Measurements from ENCODE around the gene ISYNA1. TPM values are rescaled to one million over a fixed set of nuclear protein-coding genes. Genes with fewer than 3 reads are reported as not detected.
"Not testable (repeated sequence)": the region's sequence is repeated elsewhere in the genome, so short reads cannot be mapped to it uniquely, and the experiment has no call there.

The ISYNA1 gene
- total RNA-seq, 1 donor from 2014 or later, result 208 TPM

DNA sequence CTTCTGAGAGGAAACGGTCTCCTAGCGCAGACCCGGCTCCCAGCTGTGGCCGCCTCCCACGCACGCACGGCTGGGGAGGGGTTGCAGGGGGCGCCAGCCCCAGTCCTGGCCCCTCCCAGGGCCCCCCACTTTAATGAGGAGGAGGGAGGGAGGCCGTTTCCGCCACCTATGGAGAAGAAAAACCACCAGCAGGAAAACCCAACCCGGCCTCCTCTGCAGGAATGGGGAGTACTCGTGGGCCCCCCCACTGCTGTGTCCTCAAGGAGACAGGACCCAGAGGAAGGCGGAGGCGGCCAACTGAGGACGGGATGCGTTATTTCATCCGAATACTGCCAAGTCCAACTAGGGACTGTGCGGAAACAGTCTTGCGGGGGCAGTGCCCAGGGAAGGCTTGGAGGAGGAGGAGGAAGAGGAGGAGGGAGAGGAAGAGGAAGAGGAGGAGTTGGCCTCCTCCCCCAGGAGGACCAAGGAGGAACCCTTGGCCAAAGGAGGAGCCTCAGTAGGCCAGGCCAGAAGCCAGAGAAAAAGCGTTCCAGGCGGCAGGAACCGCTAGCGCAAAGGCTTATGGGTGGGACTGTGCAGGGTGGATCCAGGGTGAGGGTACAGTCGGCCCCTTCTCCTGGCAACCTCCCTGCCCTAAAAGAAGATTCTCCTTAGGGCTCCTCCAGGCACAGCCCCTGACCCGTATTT, 22.6 kb downstream of the ISYNA1 start:
- H3K4me1 Mint-ChIP-seq (ENCODE audit: low read depth), result peaks cover 41% of the 10 kb centered on the region
- H3K27me3 Mint-ChIP-seq (ENCODE audit: low read depth), result no peaks in the 10 kb centered on the region
- TF ChIP-seq, protein P1, sequence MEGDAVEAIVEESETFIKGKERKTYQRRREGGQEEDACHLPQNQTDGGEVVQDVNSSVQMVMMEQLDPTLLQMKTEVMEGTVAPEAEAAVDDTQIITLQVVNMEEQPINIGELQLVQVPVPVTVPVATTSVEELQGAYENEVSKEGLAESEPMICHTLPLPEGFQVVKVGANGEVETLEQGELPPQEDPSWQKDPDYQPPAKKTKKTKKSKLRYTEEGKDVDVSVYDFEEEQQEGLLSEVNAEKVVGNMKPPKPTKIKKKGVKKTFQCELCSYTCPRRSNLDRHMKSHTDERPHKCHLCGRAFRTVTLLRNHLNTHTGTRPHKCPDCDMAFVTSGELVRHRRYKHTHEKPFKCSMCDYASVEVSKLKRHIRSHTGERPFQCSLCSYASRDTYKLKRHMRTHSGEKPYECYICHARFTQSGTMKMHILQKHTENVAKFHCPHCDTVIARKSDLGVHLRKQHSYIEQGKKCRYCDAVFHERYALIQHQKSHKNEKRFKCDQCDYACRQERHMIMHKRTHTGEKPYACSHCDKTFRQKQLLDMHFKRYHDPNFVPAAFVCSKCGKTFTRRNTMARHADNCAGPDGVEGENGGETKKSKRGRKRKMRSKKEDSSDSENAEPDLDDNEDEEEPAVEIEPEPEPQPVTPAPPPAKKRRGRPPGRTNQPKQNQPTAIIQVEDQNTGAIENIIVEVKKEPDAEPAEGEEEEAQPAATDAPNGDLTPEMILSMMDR (IDR thresholded peaks at IDR 0.05), result no peak
- no peaks in the 10 kb centered on the region for H3K36me3 Mint-ChIP-seq (ENCODE audit: low read depth)
- peak overlapping the region; percentile 98 for H3K27ac Mint-ChIP-seq (ENCODE audit: unreplicated experiment)
- DNase-seq (ENCODE audit: low spot score), result no peak
- H3K4me3 Mint-ChIP-seq (ENCODE audit: unreplicated experiment), result peak overlapping the region; percentile 58
- no peaks in the 10 kb centered on the region for H3K9me3 Mint-ChIP-seq (ENCODE audit: low read depth)

DNA sequence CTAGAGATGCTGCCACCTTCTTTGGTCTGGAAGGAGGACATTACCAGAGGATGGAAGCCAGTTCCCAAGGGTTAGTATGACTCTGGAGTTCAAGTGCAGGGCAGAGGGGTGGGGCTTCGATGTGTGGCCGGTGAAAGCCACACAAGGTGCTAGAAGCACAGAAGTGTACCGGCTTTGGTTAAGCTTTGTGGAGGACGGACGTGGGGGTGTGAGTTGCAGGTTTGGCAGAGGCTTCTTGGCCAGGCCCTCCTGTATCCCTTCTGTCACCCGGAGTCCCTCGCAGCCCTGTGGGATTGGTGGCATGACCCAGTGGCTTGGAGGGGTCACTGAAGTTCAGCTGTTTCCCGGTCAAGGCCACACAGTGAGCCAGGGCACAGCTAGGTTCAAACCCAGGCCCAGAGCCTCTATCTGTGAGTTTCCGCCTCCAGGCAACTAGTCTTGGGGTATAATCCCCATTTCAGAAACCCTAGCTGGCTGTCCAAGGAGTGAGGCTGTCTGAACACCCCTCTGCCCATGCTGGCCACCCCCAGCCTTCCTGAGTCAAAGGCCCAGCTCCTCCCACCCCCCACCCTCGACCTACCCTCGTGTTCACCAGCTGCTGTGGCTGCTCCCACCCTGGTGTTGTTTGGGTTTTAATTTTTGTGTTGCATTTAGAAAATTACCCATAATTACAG, 23.3 kb downstream of the ISYNA1 start:
- peaks cover 40% of the 10 kb centered on the region for H3K4me1 Mint-ChIP-seq (ENCODE audit: low read depth)
- DNase-seq (ENCODE audit: low spot score), result no peak
- H3K27ac Mint-ChIP-seq (ENCODE audit: unreplicated experiment), result peak overlapping the region; percentile 49
- TF ChIP-seq, protein P1 (IDR thresholded peaks at IDR 0.05), result no peak
- H3K9me3 Mint-ChIP-seq (ENCODE audit: low read depth), result no peaks in the 10 kb centered on the region
- no peaks in the 10 kb centered on the region for H3K36me3 Mint-ChIP-seq (ENCODE audit: low read depth)
- H3K27me3 Mint-ChIP-seq (ENCODE audit: low read depth), result no peaks in the 10 kb centered on the region
- H3K4me3 Mint-ChIP-seq (ENCODE audit: unreplicated experiment), result no peak overlapping the region

DNA sequence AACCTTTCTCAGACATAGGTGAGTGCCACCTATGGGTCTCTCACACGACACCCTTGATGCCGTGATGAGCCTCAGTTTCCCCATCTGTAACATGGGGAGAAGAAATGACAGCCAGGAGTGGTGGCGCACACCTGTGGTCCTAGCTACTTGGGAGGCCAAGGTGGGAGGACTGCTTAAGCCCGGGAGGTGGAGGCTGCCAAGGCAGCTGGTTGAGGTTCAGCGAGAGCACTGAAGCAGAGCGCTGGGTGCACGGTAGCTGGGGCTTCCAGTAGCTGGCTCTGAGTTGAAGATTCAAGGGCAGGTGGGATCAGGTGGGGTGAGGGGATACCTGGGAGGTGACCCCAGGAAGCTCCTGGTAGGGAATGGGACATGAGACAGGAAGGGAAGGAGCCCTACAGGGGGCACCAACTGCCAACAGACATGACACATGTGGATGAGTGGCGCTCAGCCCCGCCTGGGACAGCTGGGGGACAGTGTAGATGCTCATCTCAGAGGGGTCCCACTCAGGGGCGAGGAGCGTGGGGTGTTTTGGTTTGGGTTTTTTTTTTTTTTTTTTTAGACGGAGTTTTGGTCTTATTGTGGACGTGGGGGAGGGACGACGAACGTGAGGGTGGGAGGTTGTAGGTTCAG, 25.2 kb downstream of the ISYNA1 start:
- Mint-ChIP-seq H3K4me1 (ENCODE audit: low read depth) (peaks cover 27% of the 10 kb centered on the region), H3K27me3 (ENCODE audit: low read depth) (no peaks in the 10 kb centered on the region), H3K27ac (ENCODE audit: unreplicated experiment) (no peak overlapping the region), H3K9me3 (ENCODE audit: low read depth) (no peaks in the 10 kb centered on the region), H3K4me3 (ENCODE audit: unreplicated experiment) (no peak overlapping the region), H3K36me3 (ENCODE audit: low read depth) (no peaks in the 10 kb centered on the region)
- no peak for DNase-seq (ENCODE audit: low spot score)
- TF ChIP-seq, protein P1 (IDR thresholded peaks at IDR 0.05), result peak; percentile 28

DNA sequence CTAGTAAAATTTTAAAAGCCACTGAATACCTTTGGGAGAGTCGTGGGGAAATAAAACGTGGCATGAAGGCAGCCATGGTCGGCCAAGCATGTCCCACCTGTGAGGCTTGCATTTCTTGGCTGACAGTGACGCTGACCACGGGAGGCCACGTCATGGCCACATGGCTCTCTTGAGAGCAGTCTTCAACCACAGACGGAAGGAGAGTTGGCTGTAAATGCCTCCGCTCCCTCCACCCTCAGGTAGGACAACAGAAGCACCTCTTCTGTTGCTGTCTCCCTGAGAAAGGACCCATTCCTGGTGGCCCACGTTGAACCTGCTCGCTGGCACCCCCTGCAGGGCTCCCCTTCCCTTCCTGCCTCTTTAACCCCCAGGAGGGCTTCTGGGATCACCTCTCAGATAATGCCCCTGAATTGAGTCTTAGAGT, 29.9 kb downstream of the ISYNA1 start:
- no peaks in the 10 kb centered on the region for H3K36me3 Mint-ChIP-seq (ENCODE audit: low read depth)
- no peaks in the 10 kb centered on the region for H3K27me3 Mint-ChIP-seq (ENCODE audit: low read depth)
- TF ChIP-seq, protein P1 (IDR thresholded peaks at IDR 0.05), result peak; percentile 64
- DNase-seq (ENCODE audit: low spot score), result no peak
- no peak overlapping the region for H3K27ac Mint-ChIP-seq (ENCODE audit: unreplicated experiment)
- no peak overlapping the region for H3K4me3 Mint-ChIP-seq (ENCODE audit: unreplicated experiment)
- H3K4me1 Mint-ChIP-seq (ENCODE audit: low read depth), result peaks cover 6% of the 10 kb centered on the region
- no peaks in the 10 kb centered on the region for H3K9me3 Mint-ChIP-seq (ENCODE audit: low read depth)

DNA sequence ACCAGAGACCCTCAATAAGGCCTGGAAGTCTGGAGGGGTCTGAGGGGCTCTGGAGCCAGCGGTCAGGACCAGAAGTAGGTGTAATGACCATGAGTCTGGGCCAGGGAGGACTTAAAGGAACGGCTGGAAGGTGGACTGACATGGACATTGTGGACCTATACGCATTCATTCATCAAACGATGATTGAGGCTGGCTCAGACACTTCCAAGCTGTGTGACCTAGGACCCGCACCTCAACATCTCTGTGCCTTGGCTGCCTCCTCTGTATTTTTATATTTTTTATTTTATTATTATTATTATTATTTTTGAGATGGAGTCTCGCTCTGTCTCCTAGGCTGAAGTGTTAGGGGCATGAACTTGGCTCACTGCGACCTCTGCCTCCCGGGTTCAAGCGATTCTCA, 31.2 kb downstream of the ISYNA1 start:
- H3K4me3 Mint-ChIP-seq (ENCODE audit: unreplicated experiment), result no peak overlapping the region
- no peaks in the 10 kb centered on the region for H3K36me3 Mint-ChIP-seq (ENCODE audit: low read depth)
- DNase-seq (ENCODE audit: low spot score), result no peak
- no peaks in the 10 kb centered on the region for H3K9me3 Mint-ChIP-seq (ENCODE audit: low read depth)
- no peak overlapping the region for H3K27ac Mint-ChIP-seq (ENCODE audit: unreplicated experiment)
- TF ChIP-seq, protein P1 (IDR thresholded peaks at IDR 0.05), result no peak
- H3K4me1 Mint-ChIP-seq (ENCODE audit: low read depth), result peaks cover 14% of the 10 kb centered on the region
- H3K27me3 Mint-ChIP-seq (ENCODE audit: low read depth), result no peaks in the 10 kb centered on the region

DNA sequence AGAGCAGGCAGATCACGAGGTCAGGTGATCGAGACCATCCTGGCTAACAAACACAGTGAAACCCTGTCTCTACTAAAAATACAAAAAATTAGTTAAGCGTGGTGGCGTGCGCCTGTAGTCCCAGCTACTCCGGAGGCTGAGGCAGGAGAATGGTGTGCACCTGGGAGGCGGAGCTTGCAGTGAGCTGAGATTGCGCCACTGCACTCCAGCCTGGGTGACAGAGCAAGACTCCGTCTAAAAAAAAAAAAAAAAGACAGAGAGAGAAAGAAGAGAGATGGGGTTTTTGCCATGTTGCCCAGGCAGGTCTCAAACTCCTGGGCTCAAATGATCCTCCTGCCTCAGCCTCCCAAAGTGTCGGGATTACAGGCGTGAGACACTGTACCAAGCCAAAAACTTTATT, 32.2 kb downstream of the ISYNA1 start:
- not testable (repeated sequence) for H3K9me3 Mint-ChIP-seq (ENCODE audit: low read depth); DNase-seq (ENCODE audit: low spot score); H3K27me3 Mint-ChIP-seq (ENCODE audit: low read depth); H3K27ac Mint-ChIP-seq (ENCODE audit: unreplicated experiment); H3K4me3 Mint-ChIP-seq (ENCODE audit: unreplicated experiment); H3K36me3 Mint-ChIP-seq (ENCODE audit: low read depth)
- peaks cover 19% of the 10 kb centered on the region for H3K4me1 Mint-ChIP-seq (ENCODE audit: low read depth)

DNA sequence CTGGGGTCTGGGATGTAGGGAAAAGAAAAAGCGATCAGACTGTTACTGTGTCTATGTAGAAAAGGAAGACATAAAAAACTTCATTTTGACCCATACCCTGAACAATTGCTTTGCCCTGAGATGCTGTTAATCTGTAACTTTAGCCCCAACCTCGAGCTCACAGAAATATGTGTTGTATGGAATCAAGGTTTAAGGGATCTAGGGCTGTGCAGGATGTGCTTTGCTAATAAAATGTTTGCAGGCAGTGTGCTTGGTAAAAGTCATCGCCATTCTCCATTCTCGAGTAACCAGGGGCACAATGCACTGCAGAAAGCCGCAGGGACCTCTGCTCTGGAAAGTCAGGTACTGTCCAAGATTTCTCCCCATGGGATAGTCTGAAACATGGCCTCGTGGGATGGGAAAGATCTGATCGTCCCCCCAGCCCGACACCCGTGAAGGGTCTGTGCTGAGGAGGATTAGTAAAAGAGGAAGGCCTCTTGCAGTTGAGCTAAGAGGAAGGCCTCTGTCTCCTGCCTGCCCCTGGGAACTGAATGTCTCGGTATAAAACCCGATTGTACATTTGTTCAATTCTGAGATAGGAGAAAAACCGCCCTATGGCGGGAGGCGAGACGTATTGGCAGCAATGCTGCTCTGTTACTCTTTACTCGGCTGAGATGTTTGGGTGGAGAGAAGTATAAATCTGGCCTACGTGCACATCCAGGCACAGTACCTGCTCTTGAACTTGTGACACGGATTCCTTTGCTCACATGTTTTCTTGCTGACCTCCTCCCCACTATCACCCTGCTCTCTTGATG, 35.3 kb downstream of the ISYNA1 start:
- H3K27me3 Mint-ChIP-seq (ENCODE audit: low read depth); H3K27ac Mint-ChIP-seq (ENCODE audit: unreplicated experiment); H3K36me3 Mint-ChIP-seq (ENCODE audit: low read depth); DNase-seq (ENCODE audit: low spot score); H3K4me3 Mint-ChIP-seq (ENCODE audit: unreplicated experiment); H3K9me3 Mint-ChIP-seq (ENCODE audit: low read depth): not testable (repeated sequence)
- H3K4me1 Mint-ChIP-seq (ENCODE audit: low read depth), result peaks cover 17% of the 10 kb centered on the region

All from chondrocyte (in vitro differentiated cells).